ENCODE results near the gene ADGRL3.

- TF ChIP-seq CTCF (IDR thresholded peaks at IDR 0.05) = no peak
- no peak for TF ChIP-seq POLR2A (IDR thresholded peaks at IDR 0.05)
- TF ChIP-seq EP300 (IDR thresholded peaks at IDR 0.05) = no peak
Observed at GRCh38 chr4:61763682-61764081, 563.6 kb downstream of the ADGRL3 start.
